Stimulated activated memory B cell treated with anti-CD40 and anti-IgM and Interleukin-4, amounts not matched to agents 10 μg/mL and 1 μg/mL and 100 μg/mL, for 72 hours (primary cell): Measurements from ENCODE around the gene EEF1AKMT3.

Experiments used
- ATAC-seq: fragments of 150-1000 bp; cut with Tn5 transposase; 2 replicates; pipeline ENCODE4 v1.10.0; 2021
- H3K27ac Mint-ChIP-seq: one replicate; pipeline ENCODE4 v1.8.0; 2022; ENCODE audit warnings: mild to moderate bottlenecking, mixed read lengths
- H3K27me3 Mint-ChIP-seq: one replicate; pipeline ENCODE4 v1.8.0; 2022; ENCODE audit warnings: mixed read lengths
- H3K36me3 Mint-ChIP-seq: one replicate; pipeline ENCODE4 v1.8.0; 2022; ENCODE audit warnings: mixed read lengths
- H3K4me1 Mint-ChIP-seq: one replicate; pipeline ENCODE4 v1.8.0; 2022; ENCODE audit warnings: mixed read lengths
- H3K4me3 Mint-ChIP-seq: one replicate; pipeline ENCODE4 v1.8.0; 2022; ENCODE audit warnings: mild to moderate bottlenecking, moderate library complexity, mixed read lengths
- H3K9me3 Mint-ChIP-seq: one replicate; pipeline ENCODE4 v1.8.0; 2022; ENCODE audit warnings: mixed read lengths

Gene EEF1AKMT3

DNA sequence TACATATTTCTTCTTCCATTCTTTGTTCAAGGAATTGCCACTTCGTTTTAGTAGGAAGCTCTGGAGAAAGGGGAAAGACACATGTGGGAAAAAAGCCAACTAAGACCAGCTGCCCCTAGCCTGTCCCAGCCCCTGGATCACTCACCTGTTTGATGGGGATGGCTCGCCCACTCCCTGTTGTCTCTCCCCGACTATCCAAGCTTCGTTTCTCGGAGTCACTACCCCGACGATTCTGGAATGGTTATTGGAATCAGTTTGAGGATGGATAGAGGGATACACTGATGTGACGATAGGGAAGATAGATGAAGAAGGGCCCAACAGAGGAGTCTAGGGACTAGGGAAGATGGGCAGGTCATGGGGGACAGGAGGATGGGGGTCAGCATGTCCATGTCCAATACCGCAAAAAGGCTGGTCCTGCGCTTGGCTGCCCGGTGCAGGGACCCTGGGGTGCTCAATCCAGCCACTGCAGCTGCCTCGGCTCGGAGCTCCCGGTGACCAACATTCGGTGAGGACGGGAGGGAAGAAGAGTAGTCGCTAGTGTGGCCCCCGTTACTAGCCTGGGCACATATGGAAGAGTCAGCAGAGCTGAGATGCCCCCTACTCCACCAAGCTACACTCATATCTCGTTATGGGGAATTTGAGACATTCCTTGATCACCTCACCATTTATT, 40.9 kb upstream of the EEF1AKMT3 start:
- H3K36me3 Mint-ChIP-seq, result peaks cover 69% of the 10 kb centered on the region
- no peak overlapping the region for H3K4me3 Mint-ChIP-seq
- H3K4me1 Mint-ChIP-seq, result peaks cover 2% of the 10 kb centered on the region
- no peaks in the 10 kb centered on the region for H3K9me3 Mint-ChIP-seq
- H3K27me3 Mint-ChIP-seq, result no peaks in the 10 kb centered on the region
- ATAC-seq, result no peak
- no peak overlapping the region for H3K27ac Mint-ChIP-seq

DNA sequence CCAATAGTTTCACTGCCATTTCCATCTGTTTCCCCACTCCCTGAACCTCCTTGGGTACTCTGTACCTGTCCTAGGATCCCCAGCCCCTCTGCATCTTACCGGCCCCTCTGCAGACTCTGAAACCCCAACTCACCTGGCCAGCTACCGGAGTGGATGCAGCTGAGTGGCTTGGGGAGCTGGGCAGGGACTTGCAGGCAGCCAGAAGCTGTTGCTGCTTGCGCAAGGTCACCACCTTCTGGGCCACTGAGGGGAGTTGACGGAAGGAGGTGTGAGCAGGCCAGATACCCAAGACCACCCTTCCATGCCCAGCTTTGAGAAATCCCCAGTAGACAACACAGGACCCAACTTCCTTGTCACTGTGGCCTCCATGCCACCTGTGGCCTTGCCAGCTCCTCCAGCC, 40.1 kb upstream of the EEF1AKMT3 start:
- ATAC-seq, result no peak
- Mint-ChIP-seq H3K4me1 (peaks cover 9% of the 10 kb centered on the region), H3K9me3 (no peaks in the 10 kb centered on the region), H3K4me3 (no peak overlapping the region), H3K27ac (no peak overlapping the region), H3K27me3 (no peaks in the 10 kb centered on the region), H3K36me3 (peaks cover 76% of the 10 kb centered on the region)

DNA sequence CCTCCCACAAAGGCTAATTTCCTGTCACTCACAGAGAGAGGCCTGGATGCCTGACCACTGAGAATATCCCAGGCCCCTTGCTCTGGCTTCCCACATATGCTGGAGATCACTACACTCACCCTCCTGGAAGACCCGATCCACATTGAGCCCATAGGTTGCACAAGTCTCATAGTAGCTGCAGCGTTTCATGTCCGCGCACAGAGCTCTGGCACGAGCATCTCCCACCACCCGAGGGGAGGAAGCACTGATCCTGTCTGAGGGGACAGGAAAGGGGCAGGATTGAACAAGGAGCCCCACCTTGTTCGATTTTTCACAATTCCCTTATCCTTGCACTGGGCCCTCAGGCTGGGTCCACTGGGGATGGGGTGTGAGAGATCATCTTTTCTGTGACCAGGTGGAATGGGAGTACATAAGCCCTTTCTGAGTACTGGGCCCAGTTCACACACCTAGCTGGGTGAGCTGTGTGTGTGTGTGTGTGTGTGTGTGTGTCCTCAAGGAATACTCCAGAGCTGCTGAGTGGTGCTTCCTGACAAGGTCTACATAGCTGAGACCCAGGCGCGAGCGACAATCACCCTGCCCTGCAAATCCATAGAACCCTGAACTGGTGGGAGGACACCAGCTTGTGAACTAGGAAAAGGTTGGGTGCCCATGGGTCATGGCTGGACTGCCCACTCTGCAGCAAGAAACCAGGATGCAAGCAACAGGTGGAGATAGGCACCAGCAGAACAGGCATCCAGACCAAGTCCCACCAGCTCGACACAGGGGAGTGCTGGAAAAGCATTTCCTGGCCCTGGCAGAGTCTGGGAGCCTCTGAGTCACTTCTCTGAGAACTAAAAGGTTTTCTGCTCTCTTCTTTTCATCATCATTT, 39.5 kb upstream of the EEF1AKMT3 start:
- Mint-ChIP-seq H3K27me3 (no peaks in the 10 kb centered on the region), H3K27ac (no peak overlapping the region), H3K36me3 (peaks cover 70% of the 10 kb centered on the region), H3K4me3 (no peak overlapping the region), H3K9me3 (no peaks in the 10 kb centered on the region), H3K4me1 (peaks cover 9% of the 10 kb centered on the region)
- ATAC-seq, result no peak

DNA sequence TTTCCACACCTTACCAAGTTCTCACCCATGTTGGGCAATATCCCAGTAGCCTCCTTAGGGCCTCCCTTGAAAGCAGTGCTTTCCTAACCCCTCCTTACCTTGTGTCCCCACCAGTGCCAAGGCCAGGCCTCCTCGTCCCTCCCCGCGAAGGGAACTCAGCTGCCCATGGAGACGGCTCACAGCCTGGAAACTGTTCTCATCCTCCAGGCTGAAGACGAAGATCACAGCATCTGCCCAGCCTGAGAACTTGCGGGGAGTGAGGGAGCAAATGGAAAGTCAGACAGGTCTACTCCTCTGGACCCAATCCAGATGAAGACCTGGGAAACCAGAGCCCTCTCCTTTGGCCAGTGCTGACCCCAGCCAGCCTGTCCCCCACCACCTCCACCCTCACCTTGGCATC, 38.5 kb upstream of the EEF1AKMT3 start:
- Mint-ChIP-seq H3K27me3 (no peaks in the 10 kb centered on the region), H3K36me3 (peaks cover 62% of the 10 kb centered on the region), H3K9me3 (no peaks in the 10 kb centered on the region), H3K4me1 (peaks cover 10% of the 10 kb centered on the region), H3K4me3 (no peak overlapping the region), H3K27ac (no peak overlapping the region)
- no peak for ATAC-seq

DNA sequence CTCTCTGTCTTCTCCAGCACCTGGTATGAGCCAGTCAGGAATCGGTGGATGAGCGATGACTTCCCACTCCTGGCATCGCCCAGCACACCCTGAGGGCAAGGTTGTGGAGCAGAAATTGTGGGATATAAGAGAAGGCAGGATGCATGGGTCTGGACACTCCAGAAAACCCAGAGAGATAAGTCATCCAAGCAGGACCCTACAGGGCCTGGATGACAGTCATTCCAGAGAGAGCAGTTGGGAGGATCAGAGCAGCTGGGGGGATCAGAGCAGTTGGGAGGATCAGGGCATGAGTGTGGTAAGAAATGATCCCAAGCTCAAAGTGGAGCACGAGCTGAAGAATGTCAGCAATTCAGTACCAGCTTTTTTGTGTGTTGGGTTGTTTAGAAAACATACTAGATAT, 37.8 kb upstream of the EEF1AKMT3 start:
- H3K4me1 Mint-ChIP-seq, result peaks cover 16% of the 10 kb centered on the region
- H3K4me3 Mint-ChIP-seq, result no peak overlapping the region
- H3K27me3 Mint-ChIP-seq, result no peaks in the 10 kb centered on the region
- peaks cover 56% of the 10 kb centered on the region for H3K36me3 Mint-ChIP-seq
- no peaks in the 10 kb centered on the region for H3K9me3 Mint-ChIP-seq
- ATAC-seq, result no peak
- H3K27ac Mint-ChIP-seq, result no peak overlapping the region

DNA sequence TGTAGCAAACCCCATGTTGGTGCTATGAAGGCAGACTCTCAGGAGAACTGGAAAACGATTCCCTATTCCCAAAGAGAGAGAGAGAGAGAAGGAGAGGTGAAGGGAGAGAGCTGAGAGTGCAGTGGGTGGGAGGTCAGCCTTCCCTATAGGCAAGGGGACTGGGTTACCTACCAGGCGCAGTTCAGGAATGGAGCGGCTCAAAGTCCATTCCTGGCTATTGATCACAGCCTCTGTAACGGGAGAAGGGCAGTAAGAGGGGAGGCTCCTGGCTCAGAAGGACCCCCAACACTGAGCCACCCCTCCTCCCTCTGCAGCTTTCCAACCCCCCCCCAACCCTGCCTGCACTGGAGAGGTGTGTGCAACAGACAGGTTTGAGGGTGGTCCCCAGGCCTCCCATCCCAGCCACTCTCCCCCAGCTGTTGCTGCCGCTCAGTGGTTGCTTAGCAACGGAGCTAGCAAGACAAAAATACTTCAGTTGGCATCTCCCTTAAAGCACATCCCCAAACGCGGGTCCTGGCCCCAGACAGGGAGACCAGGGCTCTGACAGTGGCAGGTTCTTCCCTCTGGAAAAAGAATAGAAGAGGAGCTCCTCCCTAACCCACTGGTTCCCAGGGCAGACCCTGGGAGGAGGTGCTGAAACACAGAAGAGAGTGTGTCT, 37.1 kb upstream of the EEF1AKMT3 start:
- ATAC-seq, result no peak
- Mint-ChIP-seq H3K4me1 (peaks cover 24% of the 10 kb centered on the region), H3K36me3 (peaks cover 56% of the 10 kb centered on the region), H3K27me3 (no peaks in the 10 kb centered on the region), H3K27ac (no peak overlapping the region), H3K4me3 (no peak overlapping the region), H3K9me3 (no peaks in the 10 kb centered on the region)

DNA sequence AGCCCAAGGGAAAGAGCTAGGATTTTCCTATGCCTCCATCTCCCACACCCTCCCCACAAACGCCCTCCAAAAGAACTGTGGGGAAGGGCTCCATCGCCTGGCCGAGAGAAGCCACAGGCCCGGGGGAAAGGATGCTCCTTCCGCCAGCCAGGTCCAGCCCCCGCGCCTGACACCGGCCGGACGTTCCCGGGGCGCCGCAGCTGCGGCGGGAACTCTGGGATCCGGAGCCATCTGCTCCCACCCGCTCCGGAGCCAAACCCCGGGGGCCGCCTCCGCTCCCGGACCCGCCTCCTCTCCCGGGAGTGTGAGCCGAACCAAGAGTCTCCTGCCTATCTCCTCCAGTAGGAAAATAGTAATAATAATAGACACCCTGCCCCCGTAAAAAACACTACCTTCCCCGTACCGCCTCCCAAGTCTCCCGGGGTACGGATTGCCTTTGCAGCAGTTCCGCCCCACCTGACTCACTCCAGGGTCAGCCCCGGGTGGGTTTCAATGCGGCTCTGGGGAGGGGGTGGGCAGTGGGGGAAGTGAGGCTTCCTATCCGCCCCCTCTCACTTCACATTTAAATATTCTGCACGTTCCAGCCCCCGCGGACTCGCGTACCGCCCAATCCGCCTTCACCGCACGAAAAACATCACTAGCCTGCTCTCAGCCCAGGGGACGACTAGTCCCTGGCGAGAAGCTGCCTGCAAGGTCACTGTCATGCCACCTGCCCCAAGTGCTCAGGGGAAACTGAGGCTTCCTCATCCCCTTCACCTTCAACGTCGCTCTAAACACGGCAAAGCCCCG, 36.3 kb upstream of the EEF1AKMT3 start:
- Mint-ChIP-seq H3K36me3 (peaks cover 48% of the 10 kb centered on the region), H3K27me3 (no peaks in the 10 kb centered on the region), H3K9me3 (no peaks in the 10 kb centered on the region), H3K4me1 (peaks cover 32% of the 10 kb centered on the region), H3K4me3 (no peak overlapping the region), H3K27ac (no peak overlapping the region)
- ATAC-seq, result no peak

DNA sequence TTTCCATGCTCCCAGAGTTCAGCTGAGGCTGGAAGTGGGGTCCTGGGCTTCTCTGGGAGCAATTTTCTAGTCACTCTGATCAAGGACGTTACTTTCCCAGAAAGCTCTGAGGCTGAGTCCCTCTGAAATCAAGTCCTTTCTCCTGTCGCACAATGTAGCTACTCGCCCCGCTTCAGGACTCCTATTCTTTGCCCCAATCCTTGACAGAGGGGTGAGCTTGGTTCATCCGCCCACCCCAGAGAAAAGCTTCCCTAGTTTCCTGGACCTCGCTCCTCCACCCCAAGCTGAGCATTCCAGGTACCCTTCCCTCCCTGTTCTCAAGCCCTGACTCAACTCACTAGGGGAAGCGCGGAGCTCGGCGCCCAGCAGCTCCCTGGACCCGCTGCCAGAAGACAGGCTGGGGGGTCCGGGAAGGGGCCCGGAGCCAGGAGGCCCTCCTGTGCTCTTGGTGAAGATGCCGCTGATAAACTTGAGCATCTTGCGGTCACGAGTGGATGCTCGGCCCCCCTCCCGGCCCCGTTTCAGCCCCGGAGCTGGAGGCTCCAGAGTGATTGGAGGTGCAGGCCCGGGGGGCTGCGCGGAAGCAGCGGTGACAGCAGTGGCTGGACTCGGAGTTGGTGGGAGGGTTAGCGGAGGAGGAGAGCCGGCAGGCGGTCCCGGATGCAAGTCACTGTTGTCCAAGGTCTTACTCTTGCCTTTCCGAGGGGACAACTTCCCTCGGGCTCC, 35.5 kb upstream of the EEF1AKMT3 start:
- Mint-ChIP-seq H3K36me3 (peaks cover 41% of the 10 kb centered on the region), H3K27ac (no peak overlapping the region), H3K9me3 (no peaks in the 10 kb centered on the region), H3K27me3 (no peaks in the 10 kb centered on the region), H3K4me1 (peaks cover 39% of the 10 kb centered on the region), H3K4me3 (no peak overlapping the region)
- ATAC-seq, result no peak

DNA sequence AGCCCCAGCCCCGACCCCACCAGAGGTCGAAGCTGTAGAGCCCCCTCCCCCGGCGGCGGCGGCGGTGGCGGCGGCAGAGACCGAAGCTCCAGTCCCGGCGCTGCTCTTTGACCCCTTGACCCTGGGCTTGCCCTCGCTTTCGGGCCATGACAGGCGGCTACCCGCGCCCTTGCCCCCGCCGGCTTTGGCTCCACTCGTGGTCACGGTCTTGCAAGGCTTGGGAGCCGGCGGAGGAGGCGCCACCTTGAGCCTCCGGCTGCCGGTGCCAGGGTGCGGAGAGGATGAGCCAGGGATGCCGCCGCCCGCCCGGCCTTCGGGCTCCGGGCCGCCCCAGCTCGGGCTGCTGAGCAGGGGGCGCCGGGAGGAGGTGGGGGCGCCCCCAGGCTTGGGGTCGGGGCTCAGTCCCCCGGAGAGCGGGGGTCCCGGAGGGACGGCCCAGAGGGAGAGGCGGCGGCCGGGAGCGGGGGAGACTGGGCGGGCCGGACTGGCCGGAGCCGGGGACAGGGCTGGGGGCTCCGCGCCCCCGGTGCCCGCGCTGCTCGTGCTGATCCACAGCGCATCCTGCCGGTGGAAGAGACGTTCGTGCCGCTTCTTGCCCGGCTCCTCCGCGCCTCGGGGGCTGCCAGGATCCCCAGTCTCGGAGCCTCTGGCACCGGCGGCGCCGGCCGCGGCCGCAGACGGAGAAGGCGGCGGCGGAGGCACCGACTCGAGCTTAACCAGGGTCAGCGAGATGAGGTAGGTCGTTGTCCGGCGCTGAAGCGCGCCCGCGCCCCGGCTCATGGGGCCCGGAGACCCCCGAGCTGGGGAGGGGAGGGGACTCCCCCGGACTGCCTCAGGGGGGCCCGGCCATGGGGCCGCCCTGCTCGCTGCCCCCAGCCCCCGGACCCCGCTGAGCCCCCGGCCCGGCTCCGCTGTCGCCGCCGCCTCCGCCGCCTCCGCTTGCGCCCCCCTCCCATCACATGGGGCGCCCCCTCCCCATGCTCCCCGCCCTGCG, 34.6 kb upstream of the EEF1AKMT3 start:
- H3K9me3 Mint-ChIP-seq, result no peaks in the 10 kb centered on the region
- no peaks in the 10 kb centered on the region for H3K27me3 Mint-ChIP-seq
- peaks cover 48% of the 10 kb centered on the region for H3K4me1 Mint-ChIP-seq
- peak; percentile 57 for ATAC-seq
- H3K36me3 Mint-ChIP-seq, result peaks cover 32% of the 10 kb centered on the region
- no peak overlapping the region for H3K27ac Mint-ChIP-seq
- H3K4me3 Mint-ChIP-seq, result no peak overlapping the region

DNA sequence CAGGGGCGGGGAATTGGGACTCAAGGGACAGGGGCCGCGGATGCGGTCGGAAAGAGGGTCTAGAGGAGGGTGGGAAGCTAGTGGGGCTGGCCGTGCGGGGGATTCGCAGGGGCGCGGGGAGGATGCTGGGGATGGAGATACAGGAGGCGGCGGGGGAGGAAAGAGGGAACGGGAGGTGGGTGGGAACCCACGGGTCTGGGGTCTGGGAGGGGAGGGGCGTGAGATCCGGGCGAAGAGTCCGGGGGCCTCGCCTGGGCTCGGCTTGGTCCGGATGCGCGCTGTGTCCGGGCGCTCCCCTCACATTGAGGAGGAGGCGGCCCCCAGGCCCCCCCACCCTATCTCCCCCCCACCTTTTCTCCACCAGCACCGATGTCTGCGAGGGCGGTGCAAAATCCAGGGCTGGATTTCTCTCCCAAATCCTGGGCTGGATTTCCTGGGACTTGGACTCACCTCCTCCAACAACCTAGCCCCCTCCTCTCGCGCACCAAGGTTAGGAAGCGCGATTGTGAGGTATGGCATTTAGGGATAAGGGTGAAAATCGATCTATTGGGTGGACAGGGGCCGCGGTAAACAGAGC, 33.7 kb upstream of the EEF1AKMT3 start, which contains the start of gene AGAP2:
TSS of gene AGAP2 (minus strand) at position 82 of the 577 bp plus-strand sequence. CDS start 496 bp downstream, outside the sequence.
- Mint-ChIP-seq H3K27ac (no peak within 1 kb of the TSS), H3K36me3 (peaks cover 22% of the 10 kb centered on the region), H3K4me3 (no peak within 1 kb of the TSS), H3K4me1 (peaks cover 48% of the 10 kb centered on the region), H3K27me3 (no peaks in the 10 kb centered on the region), H3K9me3 (no peaks in the 10 kb centered on the region)
- ATAC-seq, result no peak

DNA sequence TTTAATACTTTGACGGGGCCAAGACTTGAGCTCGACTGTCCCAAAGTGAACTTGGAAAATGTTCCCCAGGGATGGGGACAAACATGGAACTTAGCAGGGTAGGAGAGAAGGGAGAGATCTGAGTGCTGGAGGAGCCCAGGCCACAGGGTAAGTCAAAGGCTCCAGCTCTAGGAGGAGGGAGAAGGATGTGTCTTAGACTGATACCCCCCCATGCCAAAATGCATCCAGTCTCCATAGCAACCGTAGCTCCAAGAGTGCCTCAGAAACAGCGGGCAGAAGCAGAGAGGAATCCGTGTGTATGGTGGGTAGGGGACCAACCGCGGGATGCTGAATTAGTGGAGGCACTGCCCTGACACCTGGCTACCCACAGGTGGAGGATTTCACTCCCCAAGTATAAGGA, 33.0 kb upstream of the EEF1AKMT3 start:
- Mint-ChIP-seq H3K36me3 (peaks cover 18% of the 10 kb centered on the region), H3K27ac (no peak overlapping the region), H3K27me3 (no peaks in the 10 kb centered on the region), H3K4me1 (peaks cover 53% of the 10 kb centered on the region), H3K9me3 (no peaks in the 10 kb centered on the region), H3K4me3 (no peak overlapping the region)
- ATAC-seq, result no peak

DNA sequence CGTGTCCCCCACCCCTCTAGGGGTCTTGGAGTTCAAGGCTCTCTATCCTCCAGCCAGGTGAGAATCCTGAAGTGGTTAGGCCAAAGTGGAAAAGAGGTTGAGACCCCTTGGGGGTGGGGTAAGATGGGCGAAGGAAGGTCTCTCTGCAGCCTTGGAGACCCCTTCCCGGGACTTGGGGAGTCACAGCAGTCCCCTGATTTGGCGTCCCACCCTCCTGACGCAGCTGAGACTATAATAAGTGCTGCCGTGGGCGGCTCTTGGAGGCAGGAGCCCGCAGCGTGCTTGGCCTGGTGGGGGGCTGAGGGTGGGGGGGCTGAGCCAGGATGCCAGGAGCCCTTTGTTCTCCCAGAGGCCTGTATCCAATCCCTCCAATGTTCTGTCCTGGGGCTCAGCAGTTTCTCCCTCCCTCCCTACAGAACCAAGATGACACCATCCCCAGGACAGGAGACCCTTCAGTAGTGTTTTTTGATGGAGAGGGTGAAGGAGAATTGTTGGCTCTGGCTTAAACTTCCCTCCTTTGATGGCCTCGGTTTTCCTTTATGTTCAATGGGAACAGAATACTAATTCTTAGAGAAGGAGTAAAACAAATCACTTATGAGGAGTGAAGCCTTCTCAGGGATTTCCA, 32.4 kb upstream of the EEF1AKMT3 start:
- peaks cover 59% of the 10 kb centered on the region for H3K4me1 Mint-ChIP-seq
- H3K36me3 Mint-ChIP-seq, result peaks cover 12% of the 10 kb centered on the region
- no peak overlapping the region for H3K4me3 Mint-ChIP-seq

More for the DNA sequence above, 32.4 kb upstream of the EEF1AKMT3 start:
- ATAC-seq, result no peak
- H3K27ac Mint-ChIP-seq, result peak overlapping the region; percentile 87
- H3K9me3 Mint-ChIP-seq, result no peaks in the 10 kb centered on the region
- H3K27me3 Mint-ChIP-seq, result no peaks in the 10 kb centered on the region
